Keratinocyte (primary cell): ENCODE results near the gene RWDD1. TPM values are rescaled to one million over a fixed set of nuclear protein-coding genes. Genes with fewer than 3 reads are reported as not detected.
A peak's percentile ranks its signal among the peaks of the same experiment; 100 is the strongest.

Source experiments
- DNase-seq: peaks from one replicate; pipeline ENCODE4 v3.0.0-alpha.2; 2011; ENCODE audit warnings: low read depth, missing footprints, low spot score
- FAIRE-seq: peaks from 2 replicates; lab custom pipeline; 2011; peaks lifted over from hg19 to GRCh38; lab: Jason Lieb, UNC
- H2AFZ ChIP-seq: 2 replicates; pipeline ENCODE4 v1.6.0; 2012; ENCODE audit warnings: low read length, control low read depth, inconsistent platforms; ENCODE audit not compliant: control insufficient read depth
- H3K27ac ChIP-seq: 2 replicates; pipeline ENCODE4 v1.5.1; 2011; ENCODE audit warnings: low read length; ENCODE audit not compliant: control insufficient read depth, insufficient read depth
- H3K27me3 ChIP-seq: 3 replicates; pipeline ENCODE4 v1.6.0; 2011; ENCODE audit warnings: low read length; ENCODE audit not compliant: control insufficient read depth, insufficient read depth; ENCODE audit errors: extremely low read depth
- H3K36me3 ChIP-seq, 2 experiments: 2 replicates in 1 of 2; 3 replicates in 1 of 2; pipeline ENCODE4 v1.5.1; 2011; ENCODE audit warnings: low read length in 2 of 2, mild to moderate bottlenecking in 1 of 2; ENCODE audit not compliant: control insufficient read depth in 2 of 2, insufficient read depth in 2 of 2; ENCODE audit errors: extremely low read depth in 1 of 2
- H3K4me1 ChIP-seq: 3 replicates; pipeline ENCODE4 v1.5.1; 2011; ENCODE audit warnings: low read length; ENCODE audit not compliant: control insufficient read depth, insufficient read depth; ENCODE audit errors: extremely low read depth
- H3K4me2 ChIP-seq: 3 replicates; pipeline ENCODE4 v1.6.0; 2011; ENCODE audit warnings: low read depth, low read length; ENCODE audit not compliant: control insufficient read depth, insufficient read depth; ENCODE audit errors: extremely low read depth
- H3K4me3 ChIP-seq, 3 experiments: fragments of 200-600 bp in 1 of 3; sonication (generic) in 1 of 3; 2 replicates in 2 of 3; 3 replicates in 1 of 3; pipeline ENCODE4 v1.5.1; 2011 to 2016; ENCODE audit warnings: low read length in 3 of 3, mild to moderate bottlenecking in 3 of 3, control low read depth in 2 of 3, inconsistent platforms in 1 of 3, low read depth in 1 of 3, mixed read lengths in 1 of 3, mixed run types in 1 of 3, moderate library complexity in 1 of 3; ENCODE audit not compliant: control insufficient read depth in 2 of 3, insufficient read depth in 2 of 3; ENCODE audit errors: extremely low read depth in 1 of 3
- H3K79me2 ChIP-seq: 2 replicates; pipeline ENCODE4 v1.6.0; 2012; ENCODE audit warnings: low read length; ENCODE audit not compliant: control insufficient read depth, insufficient read depth
- H3K9ac ChIP-seq: 3 replicates; pipeline ENCODE4 v1.6.0; 2011; ENCODE audit warnings: low read length; ENCODE audit not compliant: control insufficient read depth, insufficient read depth; ENCODE audit errors: extremely low read depth
- H3K9me1 ChIP-seq: 3 replicates; pipeline ENCODE4 v1.6.0; 2011; ENCODE audit warnings: low read length; ENCODE audit not compliant: control insufficient read depth, insufficient read depth; ENCODE audit errors: extremely low read depth
- H3K9me3 ChIP-seq: 2 replicates; pipeline ENCODE4 v1.5.1; 2012; ENCODE audit warnings: low read depth, low read length; ENCODE audit not compliant: control insufficient read depth
- H4K20me1 ChIP-seq: 3 replicates; pipeline ENCODE4 v1.6.0; 2011; ENCODE audit warnings: low read length; ENCODE audit not compliant: control insufficient read depth, insufficient read depth; ENCODE audit errors: extremely low read depth
- CTCF ChIP-seq, 3 experiments: IDR thresholded peaks in 1 of 3; conservative IDR thresholded peaks in 1 of 3; optimal IDR thresholded peaks in 1 of 3; 2 replicates in 2 of 3; 3 replicates in 1 of 3; pipeline versions ENCODE3 to v1.5.1; 2011; ENCODE audit warnings: low read length in 3 of 3, mild to moderate bottlenecking in 3 of 3, moderate library complexity in 2 of 3, control low read depth in 1 of 3, inconsistent platforms in 1 of 3; ENCODE audit not compliant: insufficient read depth in 2 of 3; ENCODE audit errors: extremely low read depth in 1 of 3
- EZH2 ChIP-seq: IDR thresholded peaks from one replicate; pipeline ENCODE4 v1.6.1; 2012; ENCODE audit warnings: inconsistent platforms, mild to moderate bottlenecking, low read length, moderate library complexity
- dilution Hi-C: fragments of 300-500 bp; cut with MboI; formaldehyde crosslinking; loops from one replicate; pipeline ENCODE4 v1.7.0; 2020; ENCODE audit warnings: low sequenced_read_pairs; ENCODE audit not compliant: extremely low pct_ligation_motif_present
- polyA plus RNA-seq, 5 experiments: library from polyadenylated mRNA; depleted of rRNA in 3 of 5; stranded (reverse) in 3 of 5; stranded (forward) in 1 of 5; unstranded in 1 of 5; fragments of >200 nt; gene quantifications; 1 replicate in 1 of 5; 2 replicates in 3 of 5; 3 replicates in 1 of 5; pipeline versions ENCODE4 v1.2.1 to v1.2.3, GENCODE V29; 2011 to 2012; ENCODE audit warnings: missing spikeins in 2 of 5, low read depth in 1 of 5, low replicate concordance in 1 of 5

The RWDD1 gene
- polyA plus RNA-seq, 1 donor (not counting 4 experiments of a cell fraction or from before 2014, with no cell fraction given): 61.7 TPM

- dilution Hi-C loops: no loop called here
- no peaks in the 10 kb centered on the region for H4K20me1 ChIP-seq
- H3K79me2 ChIP-seq: no peaks in the 10 kb centered on the region
- peak overlapping the region; percentile 44 for H3K27ac ChIP-seq
- FAIRE-seq: peak; percentile 79
- H3K36me3 ChIP-seq: no peaks in the 10 kb centered on the region
- no peak for DNase-seq
- H3K9me3 ChIP-seq: no peaks in the 10 kb centered on the region
- peak overlapping the region; percentile 61 for H3K4me2 ChIP-seq
- peaks cover 44% of the 10 kb centered on the region for H3K4me1 ChIP-seq
- H3K9me1 ChIP-seq: no peaks in the 10 kb centered on the region
- H2AFZ ChIP-seq: peak overlapping the region; percentile 25
- H3K4me3 ChIP-seq: no peak overlapping the region
- no peak overlapping the region for H3K9ac ChIP-seq
- H3K27me3 ChIP-seq: no peaks in the 10 kb centered on the region
- TF ChIP-seq EZH2: no peak
- no peak for TF ChIP-seq CTCF (optimal IDR thresholded peaks at IDR 0.05 in 1 of 3, IDR thresholded peaks at IDR 0.05 in 1 of 3, conservative IDR thresholded peaks at IDR 0.05 in 1 of 3; ENCODE audit: extremely low read depth in 1 of 3, insufficient read depth in 2 of 3, low read length in 3 of 3)
Measured at GRCh38 chr6:116556065-116556464, 15.2 kb upstream of the RWDD1 start.

GRCh38 chr6:116556814-116557415 lies 14.4 kb upstream of the RWDD1 start:
- dilution Hi-C loops: no loop called here
- Histone ChIP-seq H3K4me1 (peaks cover 44% of the 10 kb centered on the region), H2AFZ (no peak overlapping the region), H3K27me3 (no peaks in the 10 kb centered on the region), H4K20me1 (no peaks in the 10 kb centered on the region), H3K36me3 (no peaks in the 10 kb centered on the region), H3K4me2 (no peak overlapping the region), H3K4me3 (no peak overlapping the region), H3K9ac (no peak overlapping the region), H3K9me1 (no peaks in the 10 kb centered on the region), H3K27ac (peak overlapping the region; percentile 44), H3K79me2 (no peaks in the 10 kb centered on the region), H3K9me3 (no peaks in the 10 kb centered on the region)
- DNase-seq (no peak), FAIRE-seq (no peak)
- TF ChIP-seq EZH2 (no peak), CTCF (optimal IDR thresholded peaks at IDR 0.05 in 1 of 3, IDR thresholded peaks at IDR 0.05 in 1 of 3, conservative IDR thresholded peaks at IDR 0.05 in 1 of 3; ENCODE audit: extremely low read depth in 1 of 3, insufficient read depth in 2 of 3, low read length in 3 of 3) (no peak)
